Activated T-cell treated with anti-CD3 and anti-CD28 coated beads, Interleukin-2, amount 50 U/mL, for 4 hours (primary cell): ENCODE measurements around the gene RASGRP3. TPM values are rescaled to one million over a fixed set of nuclear protein-coding genes. Genes with fewer than 3 reads are reported as not detected.

Source experiments
- ATAC-seq, 2 donors: fragments of 200-7000 bp; cut with Tn5 transposase; one replicate each; pipeline ENCODE4 v1.10.0; 2021
- DNase-seq: peaks from one replicate; pipeline ENCODE4 v3.0.0-alpha.2; 2020
- H3K27me3 Mint-ChIP-seq: one replicate; pipeline ENCODE4 v1.8.0; 2021; ENCODE audit warnings: low read depth, mixed read lengths
- H3K36me3 Mint-ChIP-seq: one replicate; pipeline ENCODE4 v1.8.0; 2022; ENCODE audit warnings: mixed read lengths; ENCODE audit not compliant: insufficient read depth
- H3K4me1 Mint-ChIP-seq: one replicate; pipeline ENCODE4 v1.8.0; 2021; ENCODE audit warnings: low read depth, mixed read lengths
- H3K4me3 Mint-ChIP-seq: one replicate; pipeline ENCODE4 v1.8.0; 2021; ENCODE audit warnings: mild to moderate bottlenecking, moderate library complexity, mixed read lengths
- H3K9me3 Mint-ChIP-seq: one replicate; pipeline ENCODE4 v1.8.0; 2021; ENCODE audit warnings: mixed read lengths
- total RNA-seq, 3 donors: library from RNA; stranded (reverse); gene quantifications; one replicate each; pipeline ENCODE4 v1.2.1, GENCODE V29; 2021

Gene RASGRP3
- total RNA-seq, 3 donors from 2014 or later = 2.4 to 4.1 (median 2.8) TPM

DNA sequence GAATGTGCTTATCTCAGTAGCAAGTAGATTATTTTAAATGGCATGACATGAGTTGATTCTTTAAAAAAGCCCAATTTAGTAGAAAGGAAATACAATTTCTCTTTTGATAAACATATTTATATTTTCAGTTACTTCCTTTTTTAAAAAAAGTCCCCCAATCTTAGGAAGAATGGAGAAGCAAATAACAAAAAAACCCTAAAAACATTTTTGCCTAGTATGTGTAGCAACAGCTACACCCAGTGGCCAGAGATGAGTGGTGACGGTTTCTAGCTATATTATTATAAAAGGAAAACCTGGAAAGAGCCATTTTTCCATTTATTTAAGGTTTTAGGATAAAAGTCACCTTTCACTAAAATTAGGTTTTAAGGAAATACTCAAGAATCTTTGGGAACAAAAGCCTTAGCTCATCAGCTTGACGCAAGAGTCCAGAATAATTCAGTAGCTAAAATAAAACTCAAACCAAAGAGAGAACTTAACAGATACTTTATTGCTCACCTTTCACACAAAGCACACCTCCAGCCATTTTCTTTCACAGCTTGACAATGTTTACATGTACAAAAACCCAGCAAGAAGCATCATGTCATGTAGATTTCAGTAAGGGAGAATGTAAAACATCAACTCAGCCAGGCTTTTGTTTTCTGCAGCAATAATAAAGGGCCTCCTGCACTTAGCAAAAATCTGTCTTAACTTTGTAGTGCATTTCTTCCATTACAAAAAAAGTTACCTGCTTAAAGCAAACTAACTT is 106.9 kb downstream of the RASGRP3 start:
- H3K4me1 Mint-ChIP-seq = peaks cover 14% of the 10 kb centered on the region
- H3K36me3 Mint-ChIP-seq = peaks cover 33% of the 10 kb centered on the region
- no peaks in the 10 kb centered on the region for H3K9me3 Mint-ChIP-seq
- no peaks in the 10 kb centered on the region for H3K27me3 Mint-ChIP-seq
- H3K4me3 Mint-ChIP-seq = no peak overlapping the region
- peak in 1 of 2 donors; percentile 30 for ATAC-seq
- DNase-seq = no peak

GRCh38 chr2:33586766-33587165 is 110.3 kb downstream of the RASGRP3 start:
- Mint-ChIP-seq H3K9me3 (no peaks in the 10 kb centered on the region), H3K36me3 (peaks cover 44% of the 10 kb centered on the region), H3K27me3 (no peaks in the 10 kb centered on the region), H3K4me3 (no peak overlapping the region), H3K4me1 (peaks cover 12% of the 10 kb centered on the region)
- DNase-seq (no peak), ATAC-seq (no peak)

GRCh38 chr2:33588232-33588631 is 111.8 kb downstream of the RASGRP3 start:
- Mint-ChIP-seq H3K4me1 (peaks cover 12% of the 10 kb centered on the region), H3K36me3 (peaks cover 45% of the 10 kb centered on the region), H3K27me3 (no peaks in the 10 kb centered on the region), H3K4me3 (no peak overlapping the region), H3K9me3 (no peaks in the 10 kb centered on the region)
- ATAC-seq = no peak
- DNase-seq = no peak

DNA sequence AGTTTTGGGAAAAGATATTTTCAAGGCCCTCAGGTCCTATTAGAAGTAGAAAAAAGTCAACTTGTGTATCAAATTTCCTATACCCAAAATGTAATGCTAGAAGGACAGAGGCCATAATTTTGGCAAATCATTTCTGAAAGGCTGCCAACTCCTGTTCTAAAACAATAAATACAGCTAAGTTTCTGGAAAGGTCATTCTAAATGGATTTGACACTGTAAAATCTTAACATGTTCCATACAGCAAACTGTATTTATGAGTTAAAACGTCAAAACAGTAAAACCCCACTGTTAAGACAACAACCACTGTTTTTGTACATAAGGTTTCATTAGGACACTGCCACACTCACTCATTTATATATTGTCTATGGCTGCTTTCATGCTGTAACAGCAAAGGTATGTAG is 113.0 kb downstream of the RASGRP3 start:
- DNase-seq = no peak
- H3K4me1 Mint-ChIP-seq = peaks cover 15% of the 10 kb centered on the region
- H3K27me3 Mint-ChIP-seq = no peaks in the 10 kb centered on the region
- H3K9me3 Mint-ChIP-seq = no peaks in the 10 kb centered on the region
- H3K4me3 Mint-ChIP-seq = no peak overlapping the region
- ATAC-seq = no peak
- H3K36me3 Mint-ChIP-seq = peaks cover 48% of the 10 kb centered on the region

- H3K27me3 Mint-ChIP-seq = no peaks in the 10 kb centered on the region
- DNase-seq (no peak), ATAC-seq (no peak)
- H3K4me1 Mint-ChIP-seq = peaks cover 39% of the 10 kb centered on the region
- H3K4me3 Mint-ChIP-seq = no peak overlapping the region
- peaks cover 29% of the 10 kb centered on the region for H3K36me3 Mint-ChIP-seq
- H3K9me3 Mint-ChIP-seq = no peaks in the 10 kb centered on the region
Measured at GRCh38 chr2:33595385-33595784, 118.9 kb downstream of the RASGRP3 start.

GRCh38 chr2:33597026-33597425 is 120.6 kb downstream of the RASGRP3 start:
- H3K9me3 Mint-ChIP-seq = no peaks in the 10 kb centered on the region
- peak overlapping the region; percentile 42 for H3K4me3 Mint-ChIP-seq
- DNase-seq (no peak), ATAC-seq (no peak)
- H3K4me1 Mint-ChIP-seq = peaks cover 35% of the 10 kb centered on the region
- no peaks in the 10 kb centered on the region for H3K27me3 Mint-ChIP-seq
- H3K36me3 Mint-ChIP-seq = peaks cover 24% of the 10 kb centered on the region

- Mint-ChIP-seq H3K9me3 (no peaks in the 10 kb centered on the region), H3K27me3 (no peaks in the 10 kb centered on the region), H3K36me3 (peaks cover 14% of the 10 kb centered on the region), H3K4me1 (peaks cover 29% of the 10 kb centered on the region), H3K4me3 (peak overlapping the region; percentile 98)
- ATAC-seq (peak; percentile 42 to 51), DNase-seq (peak; percentile 21)
Measured at GRCh38 chr2:33598561-33599174, 122.2 kb downstream of the RASGRP3 start.

GRCh38 chr2:33599175-33599942 is 122.9 kb downstream of the RASGRP3 start, which contains the start of gene FAM98A:
Gene FAM98A (minus strand): TSS chr2:33599299. CDS start chr2:33599221, 78 bp downstream.
- H3K4me3 Mint-ChIP-seq = peak within 1 kb of the TSS; percentile 98
- DNase-seq (peak; percentile 99), ATAC-seq (peak; percentile 93)
- peaks cover 26% of the 10 kb centered on the region for H3K4me1 Mint-ChIP-seq
- H3K27me3 Mint-ChIP-seq = no peaks in the 10 kb centered on the region
- peaks cover 10% of the 10 kb centered on the region for H3K36me3 Mint-ChIP-seq
- no peaks in the 10 kb centered on the region for H3K9me3 Mint-ChIP-seq

DNA sequence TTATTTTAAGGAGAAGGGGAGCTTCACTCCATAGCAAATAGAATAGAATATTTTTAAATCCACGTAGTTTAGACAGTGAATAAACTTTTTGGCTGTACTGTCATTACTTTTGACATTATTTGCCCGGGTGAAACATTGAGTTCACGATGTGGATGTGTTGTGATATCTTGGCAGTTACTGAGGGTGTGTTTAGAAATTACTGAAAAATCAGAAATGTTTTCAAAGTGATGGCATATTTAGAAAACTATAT is 123.4 kb downstream of the RASGRP3 start:
- peaks cover 6% of the 10 kb centered on the region for H3K36me3 Mint-ChIP-seq
- ATAC-seq (no peak), DNase-seq (no peak)
- no peaks in the 10 kb centered on the region for H3K27me3 Mint-ChIP-seq
- H3K9me3 Mint-ChIP-seq = no peaks in the 10 kb centered on the region
- peaks cover 23% of the 10 kb centered on the region for H3K4me1 Mint-ChIP-seq
- peak overlapping the region; percentile 98 for H3K4me3 Mint-ChIP-seq

GRCh38 chr2:33602201-33602830 is 125.9 kb downstream of the RASGRP3 start:
- H3K9me3 Mint-ChIP-seq = no peaks in the 10 kb centered on the region
- H3K4me3 Mint-ChIP-seq = no peak overlapping the region

GRCh38 chr2:33603416-33603815 is 127.0 kb downstream of the RASGRP3 start:
- no peak for DNase-seq
- no peak for ATAC-seq
- Mint-ChIP-seq H3K27me3 (no peaks in the 10 kb centered on the region), H3K36me3 (no peaks in the 10 kb centered on the region), H3K4me3 (no peak overlapping the region), H3K9me3 (no peaks in the 10 kb centered on the region), H3K4me1 (peaks cover 8% of the 10 kb centered on the region)

More at GRCh38 chr2:33602201-33602830, 125.9 kb downstream of the RASGRP3 start:
- Mint-ChIP-seq H3K4me1 (peaks cover 13% of the 10 kb centered on the region), H3K27me3 (no peaks in the 10 kb centered on the region), H3K36me3 (no peaks in the 10 kb centered on the region)
- ATAC-seq = no peak
- no peak for DNase-seq

- Mint-ChIP-seq H3K27me3 (no peaks in the 10 kb centered on the region), H3K9me3 (no peaks in the 10 kb centered on the region), H3K4me3 (no peak overlapping the region), H3K36me3 (no peaks in the 10 kb centered on the region), H3K4me1 (no peaks in the 10 kb centered on the region)
- no peak for DNase-seq
- ATAC-seq = no peak
Measured at GRCh38 chr2:33605056-33605455, 128.6 kb downstream of the RASGRP3 start.

DNA sequence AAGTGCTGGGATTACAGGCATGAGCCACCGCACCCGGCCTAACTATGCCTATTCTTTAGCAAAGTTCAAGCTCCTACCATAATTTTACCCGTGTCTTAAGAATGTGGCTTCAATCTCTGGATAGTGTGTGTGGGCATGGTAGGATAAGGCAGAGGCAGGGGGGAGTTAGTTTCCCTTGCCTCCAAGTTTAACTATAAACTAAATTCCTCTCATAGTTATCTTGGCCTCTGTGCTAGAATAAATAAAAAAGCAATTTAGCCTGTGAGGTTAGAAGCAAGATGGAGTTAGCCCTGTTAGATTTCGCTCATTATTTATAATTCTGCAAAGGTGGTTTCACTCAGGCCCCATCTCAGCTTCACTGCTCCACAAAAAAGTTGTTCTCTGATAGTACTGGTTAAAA is 129.7 kb downstream of the RASGRP3 start:
- Mint-ChIP-seq H3K36me3 (no peaks in the 10 kb centered on the region), H3K27me3 (no peaks in the 10 kb centered on the region), H3K9me3 (no peaks in the 10 kb centered on the region), H3K4me1 (no peaks in the 10 kb centered on the region), H3K4me3 (no peak overlapping the region)
- ATAC-seq (no peak), DNase-seq (no peak)

- no peaks in the 10 kb centered on the region for H3K4me1 Mint-ChIP-seq
- no peaks in the 10 kb centered on the region for H3K27me3 Mint-ChIP-seq
- H3K4me3 Mint-ChIP-seq = no peak overlapping the region
- H3K9me3 Mint-ChIP-seq = no peaks in the 10 kb centered on the region
- H3K36me3 Mint-ChIP-seq = peaks cover 2% of the 10 kb centered on the region
- DNase-seq (no peak), ATAC-seq (no peak)
Measured at GRCh38 chr2:33606622-33607021, 130.2 kb downstream of the RASGRP3 start.
